Measurements from ENCODE around the gene MTARC1.

DNA sequence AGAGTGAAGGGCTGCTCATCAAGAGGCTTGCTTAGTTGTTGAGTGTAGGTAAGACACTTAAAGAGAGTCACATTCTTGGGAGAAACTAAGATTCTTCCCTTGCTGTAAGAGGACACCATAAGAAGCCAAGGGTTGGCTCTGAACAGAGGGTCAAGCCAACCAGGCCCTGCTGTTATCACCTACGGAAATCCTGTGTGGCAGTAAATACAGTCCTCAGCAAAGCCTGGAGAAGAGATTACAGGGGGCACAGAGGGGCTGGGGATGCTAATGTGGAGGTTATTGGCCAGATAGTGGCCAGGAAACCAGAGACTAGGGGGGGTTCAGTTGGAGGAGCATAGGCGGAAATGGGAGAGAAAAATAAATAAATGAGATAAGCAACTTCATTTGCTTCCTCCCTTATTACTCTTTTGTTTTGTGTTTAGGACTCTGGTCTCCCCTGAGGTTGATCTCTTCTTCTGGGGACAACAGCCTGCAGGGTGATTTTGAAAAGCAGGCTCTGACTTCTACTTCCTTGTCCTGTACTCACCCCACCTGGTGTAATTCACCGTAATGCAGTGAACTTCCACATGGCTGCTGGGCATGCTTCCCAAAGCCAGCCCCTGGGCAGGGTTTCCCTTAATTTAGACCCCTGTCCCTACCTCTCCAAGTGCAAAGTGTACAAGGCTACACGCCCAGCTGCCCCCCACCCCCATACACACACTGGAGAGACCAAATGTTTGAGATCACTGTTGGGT is 40.9 kb downstream of the MTARC1 start:
- TF ChIP-seq, protein P1, sequence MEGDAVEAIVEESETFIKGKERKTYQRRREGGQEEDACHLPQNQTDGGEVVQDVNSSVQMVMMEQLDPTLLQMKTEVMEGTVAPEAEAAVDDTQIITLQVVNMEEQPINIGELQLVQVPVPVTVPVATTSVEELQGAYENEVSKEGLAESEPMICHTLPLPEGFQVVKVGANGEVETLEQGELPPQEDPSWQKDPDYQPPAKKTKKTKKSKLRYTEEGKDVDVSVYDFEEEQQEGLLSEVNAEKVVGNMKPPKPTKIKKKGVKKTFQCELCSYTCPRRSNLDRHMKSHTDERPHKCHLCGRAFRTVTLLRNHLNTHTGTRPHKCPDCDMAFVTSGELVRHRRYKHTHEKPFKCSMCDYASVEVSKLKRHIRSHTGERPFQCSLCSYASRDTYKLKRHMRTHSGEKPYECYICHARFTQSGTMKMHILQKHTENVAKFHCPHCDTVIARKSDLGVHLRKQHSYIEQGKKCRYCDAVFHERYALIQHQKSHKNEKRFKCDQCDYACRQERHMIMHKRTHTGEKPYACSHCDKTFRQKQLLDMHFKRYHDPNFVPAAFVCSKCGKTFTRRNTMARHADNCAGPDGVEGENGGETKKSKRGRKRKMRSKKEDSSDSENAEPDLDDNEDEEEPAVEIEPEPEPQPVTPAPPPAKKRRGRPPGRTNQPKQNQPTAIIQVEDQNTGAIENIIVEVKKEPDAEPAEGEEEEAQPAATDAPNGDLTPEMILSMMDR (conservative IDR thresholded peaks at IDR 0.05; ENCODE audit: low read depth, low read length): no peak
- no peak for TF ChIP-seq EZH2 (IDR thresholded peaks at IDR 0.05; ENCODE audit: low read length, unreplicated experiment)

Measured in PC-3 (cell line).